ENCODE measurements around the gene PHYHIPL.
"Not testable (repeated sequence)": the region's sequence is repeated elsewhere in the genome, so short reads cannot be mapped to it uniquely, and the experiment has no call there.

PHYHIPL gene

GRCh38 chr10:59214160-59214559, 37.7 kb downstream of the PHYHIPL start:
- no peak overlapping the region for H3K9ac ChIP-seq (ENCODE audit: insufficient read length)
- H3K9me3 ChIP-seq (ENCODE audit: low read depth, low read length) = no peaks in the 10 kb centered on the region
- no peaks in the 10 kb centered on the region for H3K36me3 ChIP-seq (ENCODE audit: insufficient read depth, low read length)
- TF ChIP-seq FOXP2 (optimal IDR thresholded peaks at IDR 0.05; ENCODE audit: control extremely low read depth, extremely low read length, insufficient read depth) = no peak
- no peak for TF ChIP-seq EZH2 (IDR thresholded peaks at IDR 0.05)
- TF ChIP-seq POLR2AphosphoS5 (IDR thresholded peaks at IDR 0.05; ENCODE audit: borderline replicate concordance, low read depth, low read length) = no peak
- no peak overlapping the region for H3K4me3 ChIP-seq
- H3K27ac ChIP-seq = no peak overlapping the region
- no peak for DNase-seq (ENCODE audit: low read depth, low spot score)

DNA sequence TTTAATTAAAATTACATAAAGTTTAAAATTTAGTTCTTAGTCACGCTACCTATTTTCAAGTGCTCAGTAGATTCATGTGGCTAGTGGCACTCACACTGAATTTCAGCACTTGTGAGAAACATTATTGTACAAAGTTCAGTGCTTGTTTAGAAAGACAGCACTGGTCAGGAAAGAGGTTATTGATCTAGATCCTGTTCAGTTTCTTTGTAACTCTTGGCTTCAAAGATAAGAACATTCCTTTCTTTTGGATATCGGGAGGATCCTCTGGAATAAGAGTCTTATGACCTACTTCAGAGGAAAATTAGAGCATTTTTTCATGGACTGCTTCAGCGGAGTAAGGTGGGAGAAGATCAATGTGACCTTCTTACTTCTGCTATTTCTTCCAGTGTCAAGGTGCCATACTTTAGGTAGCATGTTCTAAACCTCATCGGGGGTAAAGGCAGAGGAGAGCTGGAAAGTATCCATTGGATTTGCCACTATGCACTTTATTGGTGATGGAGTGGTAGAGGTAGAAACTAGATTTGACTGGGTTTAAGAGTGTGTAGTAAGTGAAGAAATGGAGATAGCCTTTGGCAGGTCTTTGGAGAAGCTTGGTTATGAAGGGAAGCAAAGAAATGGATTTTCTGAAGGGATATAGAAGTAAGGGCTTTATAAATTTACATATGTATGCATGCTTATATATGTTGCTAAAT, 39.9 kb downstream of the PHYHIPL start:
- DNase-seq (ENCODE audit: low read depth, low spot score) = no peak
- Histone ChIP-seq H3K9me3 (ENCODE audit: low read depth, low read length) (no peaks in the 10 kb centered on the region), H3K4me3 (no peak overlapping the region), H3K9ac (ENCODE audit: insufficient read length) (no peak overlapping the region), H3K27ac (no peak overlapping the region), H3K36me3 (ENCODE audit: insufficient read depth, low read length) (no peaks in the 10 kb centered on the region)
- TF ChIP-seq EZH2 (IDR thresholded peaks at IDR 0.05) = no peak
- TF ChIP-seq POLR2AphosphoS5 (IDR thresholded peaks at IDR 0.05; ENCODE audit: borderline replicate concordance, low read depth, low read length) = no peak
- no peak for TF ChIP-seq FOXP2 (optimal IDR thresholded peaks at IDR 0.05; ENCODE audit: control extremely low read depth, extremely low read length, insufficient read depth)

GRCh38 chr10:59222788-59223187, 46.3 kb downstream of the PHYHIPL start:
- no peaks in the 10 kb centered on the region for H3K36me3 ChIP-seq (ENCODE audit: insufficient read depth, low read length)
- H3K4me3 ChIP-seq = no peak overlapping the region
- no peak for TF ChIP-seq POLR2AphosphoS5 (IDR thresholded peaks at IDR 0.05; ENCODE audit: borderline replicate concordance, low read depth, low read length)
- no peak for TF ChIP-seq EZH2 (IDR thresholded peaks at IDR 0.05)
- no peak for TF ChIP-seq FOXP2 (optimal IDR thresholded peaks at IDR 0.05; ENCODE audit: control extremely low read depth, extremely low read length, insufficient read depth)
- H3K9ac ChIP-seq (ENCODE audit: insufficient read length) = no peak overlapping the region
- H3K9me3 ChIP-seq (ENCODE audit: low read depth, low read length) = no peaks in the 10 kb centered on the region
- no peak for DNase-seq (ENCODE audit: low read depth, low spot score)
- no peak overlapping the region for H3K27ac ChIP-seq

DNA sequence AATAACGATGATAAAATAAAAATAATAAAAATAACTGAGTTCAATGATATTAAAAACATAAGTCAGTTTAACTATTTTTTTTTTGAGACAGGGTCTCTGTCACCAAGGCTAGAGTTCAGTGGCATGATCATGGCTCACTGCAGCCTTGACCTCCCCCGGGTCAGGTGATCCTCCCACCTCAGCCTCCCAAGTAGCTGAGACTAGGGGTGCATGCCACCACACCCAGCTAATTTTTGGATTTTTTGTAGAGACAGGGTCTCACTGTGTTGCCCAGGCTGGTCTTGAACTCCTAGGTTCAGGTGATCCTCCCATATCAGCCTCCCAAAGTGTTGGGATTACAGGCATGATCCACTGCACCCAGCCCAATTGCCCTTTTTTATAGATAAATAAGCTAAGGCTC, 47.2 kb downstream of the PHYHIPL start:
- H3K36me3 ChIP-seq (ENCODE audit: insufficient read depth, low read length); DNase-seq (ENCODE audit: low read depth, low spot score); H3K9ac ChIP-seq (ENCODE audit: insufficient read length); H3K9me3 ChIP-seq (ENCODE audit: low read depth, low read length); H3K27ac ChIP-seq; H3K4me3 ChIP-seq: not testable (repeated sequence)

- Histone ChIP-seq H3K36me3 (ENCODE audit: insufficient read depth, low read length) (no peaks in the 10 kb centered on the region), H3K9me3 (ENCODE audit: low read depth, low read length) (no peaks in the 10 kb centered on the region), H3K27ac (no peak overlapping the region), H3K4me3 (no peak overlapping the region), H3K9ac (ENCODE audit: insufficient read length) (no peak overlapping the region)
- DNase-seq (ENCODE audit: low read depth, low spot score) = no peak
- no peak for TF ChIP-seq FOXP2 (optimal IDR thresholded peaks at IDR 0.05; ENCODE audit: control extremely low read depth, extremely low read length, insufficient read depth)
- no peak for TF ChIP-seq POLR2AphosphoS5 (IDR thresholded peaks at IDR 0.05; ENCODE audit: borderline replicate concordance, low read depth, low read length)
- no peak for TF ChIP-seq EZH2 (IDR thresholded peaks at IDR 0.05)
Observed at GRCh38 chr10:59225211-59225610, 48.8 kb downstream of the PHYHIPL start.

- Histone ChIP-seq H3K9me3 (ENCODE audit: low read depth, low read length) (no peaks in the 10 kb centered on the region), H3K9ac (ENCODE audit: insufficient read length) (no peak overlapping the region), H3K27ac (no peak overlapping the region), H3K36me3 (ENCODE audit: insufficient read depth, low read length) (no peaks in the 10 kb centered on the region), H3K4me3 (no peak overlapping the region)
- DNase-seq (ENCODE audit: low read depth, low spot score) = no peak
- TF ChIP-seq EZH2 (IDR thresholded peaks at IDR 0.05) (no peak), FOXP2 (optimal IDR thresholded peaks at IDR 0.05; ENCODE audit: control extremely low read depth, extremely low read length, insufficient read depth) (no peak), POLR2AphosphoS5 (IDR thresholded peaks at IDR 0.05; ENCODE audit: borderline replicate concordance, low read depth, low read length) (no peak)
Observed at GRCh38 chr10:59227136-59227673, 50.8 kb downstream of the PHYHIPL start.

DNA sequence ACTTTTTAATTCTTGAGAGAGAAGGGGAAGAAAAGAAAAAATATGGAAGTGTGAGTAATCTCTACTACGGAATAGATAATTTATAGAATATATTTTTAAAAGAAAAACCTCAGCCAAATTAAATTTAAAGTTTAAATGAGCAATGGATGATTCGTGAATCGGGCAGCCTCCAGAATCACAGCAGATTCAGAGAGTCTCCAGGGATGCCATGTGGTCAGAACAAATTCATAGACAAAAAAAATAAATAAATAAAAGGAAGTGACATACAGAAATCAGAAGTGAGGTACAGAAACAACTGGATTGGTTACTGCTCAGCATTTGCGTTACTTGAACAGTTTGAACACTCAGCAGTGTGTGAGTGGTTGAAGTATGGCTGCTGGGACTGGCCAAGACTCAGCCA, 53.0 kb downstream of the PHYHIPL start:
- H3K4me3 ChIP-seq = no peak overlapping the region
- no peak for DNase-seq (ENCODE audit: low read depth, low spot score)
- TF ChIP-seq FOXP2 (optimal IDR thresholded peaks at IDR 0.05; ENCODE audit: control extremely low read depth, extremely low read length, insufficient read depth) = no peak
- no peak for TF ChIP-seq POLR2AphosphoS5 (IDR thresholded peaks at IDR 0.05; ENCODE audit: borderline replicate concordance, low read depth, low read length)
- no peak for TF ChIP-seq EZH2 (IDR thresholded peaks at IDR 0.05)
- no peaks in the 10 kb centered on the region for H3K9me3 ChIP-seq (ENCODE audit: low read depth, low read length)
- no peaks in the 10 kb centered on the region for H3K36me3 ChIP-seq (ENCODE audit: insufficient read depth, low read length)
- no peak overlapping the region for H3K9ac ChIP-seq (ENCODE audit: insufficient read length)
- no peak overlapping the region for H3K27ac ChIP-seq

- Histone ChIP-seq H3K4me3 (no peak overlapping the region), H3K9ac (ENCODE audit: insufficient read length) (no peak overlapping the region), H3K27ac (no peak overlapping the region), H3K9me3 (ENCODE audit: low read depth, low read length) (no peaks in the 10 kb centered on the region), H3K36me3 (ENCODE audit: insufficient read depth, low read length) (no peaks in the 10 kb centered on the region)
- DNase-seq (ENCODE audit: low read depth, low spot score) = no peak
- TF ChIP-seq POLR2AphosphoS5 (IDR thresholded peaks at IDR 0.05; ENCODE audit: borderline replicate concordance, low read depth, low read length) (no peak), FOXP2 (optimal IDR thresholded peaks at IDR 0.05; ENCODE audit: control extremely low read depth, extremely low read length, insufficient read depth) (no peak), EZH2 (IDR thresholded peaks at IDR 0.05) (no peak)
Observed at GRCh38 chr10:59234194-59234593, 57.8 kb downstream of the PHYHIPL start.

All from SK-N-MC (cell line).